GM04503 (cell line): ENCODE results near the gene ANKS6.
"Not testable (repeated sequence)": the region's sequence is repeated elsewhere in the genome, so short reads cannot be mapped to it uniquely, and the experiment has no call there.

Source experiments
- DNase-seq: peaks from one replicate; pipeline ENCODE4 v3.0.0-alpha.2; 2012; ENCODE audit warnings: low read depth

The ANKS6 gene

DNA sequence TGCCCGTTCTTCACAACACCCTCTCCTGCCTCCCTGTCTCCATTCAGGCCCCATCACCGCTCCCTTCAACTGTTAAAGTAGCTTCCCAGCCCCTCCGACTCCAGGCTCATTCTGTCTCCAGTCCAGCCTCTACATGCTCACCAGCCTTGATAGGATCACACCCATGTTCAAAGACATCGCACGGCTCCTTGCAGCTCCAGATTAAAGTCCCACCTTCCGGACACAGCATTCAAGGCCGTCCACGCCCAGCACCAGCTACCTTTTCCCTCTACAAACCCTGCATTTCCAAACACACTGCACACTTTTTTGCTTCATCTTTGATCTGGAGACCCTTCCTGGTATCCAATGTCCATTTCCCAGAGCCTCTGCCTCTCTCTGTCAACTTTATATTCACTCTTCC lies 94.0 kb downstream of the ANKS6 start:
- DNase-seq = no peak

DNA sequence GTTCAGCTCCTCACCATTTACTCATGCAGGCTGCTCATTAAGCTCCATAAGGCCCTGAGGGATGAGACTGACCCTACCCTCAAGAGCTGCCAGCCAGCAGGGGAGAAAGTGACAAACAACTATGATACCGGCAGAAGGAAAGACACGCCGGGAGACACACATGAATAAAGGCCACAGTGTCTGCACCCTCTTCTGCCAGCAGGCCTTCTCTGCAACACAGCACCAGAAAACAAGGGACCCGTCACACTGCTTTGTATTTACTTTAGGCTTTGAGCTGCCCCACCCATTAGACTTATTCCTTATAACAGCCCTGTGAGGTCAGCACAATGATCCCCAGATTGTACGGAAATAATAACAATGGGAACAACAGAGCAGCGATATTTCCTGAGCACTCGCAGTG lies 94.8 kb downstream of the ANKS6 start:
- DNase-seq = no peak

DNA sequence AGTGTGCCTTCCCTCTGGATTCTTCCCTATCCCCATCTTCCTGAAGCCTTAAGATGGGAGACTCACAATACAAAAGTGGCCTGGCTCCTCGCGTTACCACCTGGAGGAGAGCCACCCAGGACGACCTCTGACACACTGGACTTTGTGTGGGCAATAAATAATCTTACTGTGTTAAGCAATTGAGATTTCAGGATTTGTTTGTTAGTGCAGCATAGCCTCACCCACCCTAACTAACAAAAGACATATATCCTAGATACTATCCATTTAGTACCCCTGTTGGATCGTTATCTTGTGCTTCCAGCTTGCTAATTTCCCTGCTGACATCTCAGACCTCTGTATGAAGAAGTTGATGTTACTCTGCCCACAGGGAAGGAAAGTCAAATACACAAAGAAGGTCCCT lies 95.6 kb downstream of the ANKS6 start:
- no peak for DNase-seq

DNA sequence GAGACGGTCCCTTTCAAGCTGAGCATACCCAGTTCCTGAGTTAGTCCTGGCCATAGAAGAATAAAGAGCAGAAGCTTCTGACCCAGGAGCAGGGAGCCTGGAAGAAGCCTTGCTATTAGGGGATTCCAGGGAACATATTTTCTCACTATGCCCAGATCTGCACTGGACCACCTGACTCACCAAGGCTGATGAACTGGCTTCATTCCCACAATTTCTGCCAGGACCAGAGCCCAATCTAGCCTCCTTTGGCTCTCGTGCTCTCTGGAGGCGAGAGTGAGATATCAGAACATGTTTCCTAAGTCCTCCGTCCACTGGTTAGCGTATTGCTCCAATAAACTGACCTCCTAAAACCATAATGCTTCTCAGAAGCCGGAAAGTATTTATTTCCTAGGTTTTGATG lies 97.5 kb downstream of the ANKS6 start:
- DNase-seq = no peak

DNA sequence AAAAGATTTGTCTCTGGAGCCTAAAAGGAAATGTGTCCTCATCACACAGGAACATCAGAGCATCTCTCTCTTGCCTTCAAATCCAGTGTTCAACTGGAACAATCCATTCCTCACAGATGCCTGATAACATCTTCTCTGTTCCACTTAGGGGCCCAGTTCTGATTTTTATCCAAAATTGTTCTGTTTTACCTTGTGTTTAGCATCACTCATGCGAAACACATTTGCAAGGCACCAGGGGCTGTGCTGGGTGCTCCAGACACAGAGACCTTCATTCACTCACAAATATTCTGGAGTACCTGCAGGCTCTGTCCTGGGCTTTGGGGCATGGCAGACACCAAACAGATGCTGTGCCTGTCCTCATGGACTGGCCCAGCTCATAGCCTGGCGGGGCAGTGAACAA lies 101.4 kb downstream of the ANKS6 start:
- no peak for DNase-seq

DNA sequence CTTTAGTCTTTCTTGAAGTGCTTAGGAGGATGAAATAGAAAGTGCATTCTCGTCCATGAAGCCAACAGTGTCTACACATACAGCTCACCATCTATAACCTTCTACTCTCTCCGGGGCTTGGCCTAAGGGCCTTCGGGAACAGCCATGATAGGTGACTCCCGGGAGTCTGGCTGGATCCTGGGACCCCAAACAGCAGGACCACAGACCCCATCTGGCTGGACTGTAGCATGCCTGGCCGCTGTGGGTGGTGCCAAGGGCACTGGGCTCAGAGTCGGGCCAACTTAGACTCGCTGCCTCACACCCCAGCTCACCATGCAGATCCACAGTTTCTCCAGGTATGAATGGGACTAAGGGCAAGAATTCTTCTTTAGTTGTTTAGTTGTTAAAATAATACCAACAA lies 104.0 kb downstream of the ANKS6 start:
- no peak for DNase-seq

DNA sequence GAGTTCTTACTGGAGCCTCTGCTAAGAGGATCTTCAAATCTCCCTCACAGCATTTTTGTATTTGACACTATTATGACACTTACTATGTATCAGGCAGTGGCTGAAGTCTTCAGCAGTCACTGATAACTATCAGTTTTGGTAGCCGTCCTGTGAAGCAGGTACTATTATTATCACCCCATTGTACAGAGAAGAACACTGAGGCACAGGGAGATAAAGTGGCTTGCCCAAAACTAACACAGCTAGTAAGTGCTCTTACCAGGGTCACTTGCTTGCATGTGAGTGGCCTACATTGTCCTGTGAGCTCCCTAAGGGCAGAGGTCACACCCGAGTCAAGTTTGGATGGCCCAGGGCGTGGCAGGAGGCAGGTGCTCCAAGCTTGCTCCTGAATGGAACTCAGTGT lies 104.5 kb downstream of the ANKS6 start:
- no peak for DNase-seq

DNA sequence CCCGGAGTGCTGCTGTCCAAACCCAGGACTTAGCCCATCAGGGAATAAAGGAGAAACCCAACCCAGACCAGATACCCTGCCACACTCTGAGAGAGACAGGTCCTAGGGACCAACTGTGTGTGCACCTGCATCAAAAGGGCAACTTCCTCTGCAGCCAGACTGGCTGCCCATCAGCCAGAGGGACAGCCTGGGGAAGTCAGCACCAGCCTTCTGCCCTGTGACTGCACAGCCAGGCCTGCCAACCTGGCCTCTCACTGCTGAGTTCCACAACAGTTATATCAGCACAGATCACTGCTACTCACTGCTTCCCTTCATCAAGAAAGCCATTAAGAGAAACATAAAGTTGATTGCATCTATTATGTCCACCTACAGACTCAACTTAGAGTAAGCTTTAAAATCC lies 105.7 kb downstream of the ANKS6 start:
- no peak for DNase-seq

DNA sequence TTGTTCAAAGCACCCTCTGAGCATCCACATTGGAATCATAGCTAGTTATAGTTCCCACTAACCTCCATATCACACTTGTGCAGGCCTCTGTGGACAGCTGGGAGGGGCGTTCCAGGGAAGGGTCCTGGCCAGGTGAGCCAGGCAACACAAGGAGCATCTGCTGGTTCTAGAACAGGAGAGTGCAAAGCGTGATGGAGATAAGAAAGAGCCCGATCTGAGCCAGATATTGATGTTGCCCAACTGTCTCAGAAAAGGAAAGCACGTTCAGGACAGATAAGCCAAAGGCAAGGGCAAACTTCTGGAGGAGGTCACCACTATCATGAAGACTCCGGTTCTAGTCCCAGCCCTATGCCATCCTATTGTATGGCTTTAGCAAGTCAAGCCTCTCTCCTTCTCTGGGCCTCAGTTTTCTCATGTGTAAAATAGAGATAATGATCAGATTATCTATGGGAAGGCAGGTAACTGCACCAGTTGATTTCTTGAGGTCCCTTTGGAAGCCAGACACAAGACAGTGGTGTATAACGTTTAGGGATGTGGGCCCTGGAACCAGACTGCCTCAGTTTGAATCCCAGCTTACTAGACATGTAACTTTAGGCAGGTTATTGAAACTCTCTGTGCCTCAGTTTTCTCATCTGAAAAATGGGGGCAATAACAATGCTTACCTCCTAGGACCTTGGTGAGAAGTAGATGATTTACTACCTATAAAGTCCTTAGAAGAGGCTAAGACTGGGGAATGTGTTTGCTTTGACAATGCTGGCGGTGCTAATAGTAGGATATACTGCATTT lies 107.5 kb downstream of the ANKS6 start:
- DNase-seq = no peak

DNA sequence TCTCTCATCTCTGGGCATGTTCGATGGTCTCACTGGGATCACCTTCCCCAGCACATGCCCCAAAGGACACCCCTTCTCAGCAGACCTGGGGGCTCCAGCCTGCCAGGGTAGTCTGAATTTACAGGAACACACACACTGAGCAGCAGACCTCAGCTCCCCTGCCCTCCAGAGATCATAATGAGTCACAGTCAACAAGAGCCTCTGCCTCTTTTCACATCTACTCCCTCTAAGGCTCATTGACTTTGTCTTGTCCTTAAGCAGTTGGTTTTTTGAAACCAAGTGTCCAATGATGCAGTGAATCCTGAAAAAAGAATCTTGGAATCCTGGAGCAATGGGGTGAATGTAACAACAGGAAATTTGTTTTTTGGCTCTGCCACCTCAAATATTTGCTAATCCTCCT lies 108.4 kb downstream of the ANKS6 start:
- DNase-seq = no peak

DNA sequence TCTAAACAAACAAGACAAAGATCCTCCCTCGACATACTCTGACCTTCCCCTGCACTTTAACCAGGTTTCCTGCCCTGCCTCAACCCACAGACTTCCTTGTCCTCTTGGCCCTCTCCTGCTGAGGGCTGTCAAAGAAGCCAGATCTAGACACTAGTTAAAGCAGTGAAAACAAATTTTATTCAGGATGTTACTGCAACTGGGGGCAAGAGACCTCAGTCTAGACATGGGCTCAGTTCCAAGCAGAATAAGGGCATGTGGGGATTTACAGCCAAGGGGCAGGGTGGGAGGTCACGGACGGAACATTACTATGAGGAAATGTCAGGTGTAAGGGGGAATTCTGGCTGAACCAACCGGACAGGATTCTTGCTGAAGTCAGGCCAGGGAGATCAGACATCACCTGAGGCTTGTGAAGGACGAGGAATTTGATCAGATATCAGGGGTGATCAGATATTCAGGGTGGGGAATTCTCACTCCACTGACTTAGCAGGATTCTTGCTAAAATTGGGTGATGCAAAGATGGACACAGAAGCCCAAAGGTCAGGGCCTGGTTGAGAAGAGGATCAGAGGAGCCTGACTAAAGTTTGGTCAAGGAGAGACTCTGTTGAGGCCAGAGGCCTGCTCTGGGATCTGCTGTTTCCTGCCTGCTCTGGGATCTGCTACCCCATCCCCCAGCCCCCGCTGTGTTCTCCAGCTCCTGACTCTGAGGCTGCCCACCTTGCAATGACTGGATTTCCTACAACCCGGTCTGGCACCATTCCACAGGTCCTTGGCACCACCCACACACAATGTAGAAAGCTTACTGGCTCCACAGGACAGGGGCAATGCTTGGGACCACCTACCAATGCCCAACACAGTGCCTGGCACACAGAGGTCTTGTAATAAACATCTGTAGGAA lies 109.1 kb downstream of the ANKS6 start:
- DNase-seq = no peak

DNA sequence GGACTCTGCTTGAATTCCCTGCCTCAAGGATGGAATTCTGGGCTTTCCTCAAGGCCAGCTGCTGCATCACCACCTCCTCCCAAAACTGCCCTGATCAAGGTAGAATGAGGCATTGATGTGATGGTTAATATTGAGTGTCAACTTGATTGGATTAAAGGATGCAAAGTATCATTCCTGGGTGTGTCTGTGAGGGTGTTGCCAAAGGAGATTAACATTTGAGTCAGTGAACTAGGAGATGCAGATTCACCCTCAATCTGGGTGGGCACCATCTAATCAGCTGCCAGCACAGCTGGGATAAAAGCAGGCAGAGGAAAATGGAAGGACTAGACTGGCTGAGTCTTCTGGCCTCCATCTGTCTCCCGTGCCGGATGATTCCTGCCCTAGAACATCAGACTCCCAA lies 111.5 kb downstream of the ANKS6 start:
- DNase-seq = not testable (repeated sequence)
